Immature natural killer cell (primary cell): ENCODE results near the gene BRD9. TPM values are rescaled to one million over a fixed set of nuclear protein-coding genes. Genes with fewer than 3 reads are reported as not detected.
"Not testable (repeated sequence)": the region's sequence is repeated elsewhere in the genome, so short reads cannot be mapped to it uniquely, and the experiment has no call there.

ENCODE experiments used
- DNase-seq, 3 donors: peaks; one replicate each; pipeline ENCODE4 v3.0.0; 2022; ENCODE audit warnings: mixed read lengths in 1 of 3
- H3K27ac Mint-ChIP-seq, 6 donors: one replicate each; pipeline ENCODE4 v1.8.0; 2020; ENCODE audit warnings: mixed read lengths in 6 of 6, mild to moderate bottlenecking in 5 of 6, inconsistent platforms in 4 of 6, moderate library complexity in 3 of 6
- H3K27me3 Mint-ChIP-seq, 3 donors: one replicate each; pipeline ENCODE4 v1.8.0; 2020 to 2021; ENCODE audit warnings: low read depth in 3 of 3, mild to moderate bottlenecking in 3 of 3, mixed read lengths in 3 of 3, moderate library complexity in 3 of 3, inconsistent platforms in 1 of 3
- H3K36me3 Mint-ChIP-seq, 3 donors: one replicate each; pipeline ENCODE4 v1.8.0; 2020; ENCODE audit warnings: mixed read lengths in 3 of 3, inconsistent platforms in 2 of 3, mild to moderate bottlenecking in 2 of 3
- H3K4me1 Mint-ChIP-seq, 2 donors: one replicate each; pipeline ENCODE4 v1.8.0; 2020; ENCODE audit warnings: inconsistent platforms in 2 of 2, mild to moderate bottlenecking in 2 of 2, mixed read lengths in 2 of 2, moderate library complexity in 1 of 2
- H3K4me3 Mint-ChIP-seq, 5 donors: one replicate each; pipeline ENCODE4 v1.8.0; 2020; ENCODE audit warnings: mild to moderate bottlenecking in 5 of 5, mixed read lengths in 5 of 5, inconsistent platforms in 3 of 5, moderate library complexity in 3 of 5
- H3K9me3 Mint-ChIP-seq, 6 donors: one replicate each; pipeline ENCODE4 v1.8.0; 2020; ENCODE audit warnings: mild to moderate bottlenecking in 6 of 6, mixed read lengths in 6 of 6, inconsistent platforms in 4 of 6, moderate library complexity in 3 of 6
- polyA plus RNA-seq, 3 donors: library from polyadenylated mRNA; unstranded; fragments of 300-500 nt; fragmentation: Illumina TruSeq; gene quantifications; one replicate each; pipeline ENCODE4 v1.2.3, GENCODE V29; 2021

The BRD9 gene
- polyA plus RNA-seq, 3 donors from 2014 or later = 7.5 to 16.6 (median 16.4) TPM

DNA sequence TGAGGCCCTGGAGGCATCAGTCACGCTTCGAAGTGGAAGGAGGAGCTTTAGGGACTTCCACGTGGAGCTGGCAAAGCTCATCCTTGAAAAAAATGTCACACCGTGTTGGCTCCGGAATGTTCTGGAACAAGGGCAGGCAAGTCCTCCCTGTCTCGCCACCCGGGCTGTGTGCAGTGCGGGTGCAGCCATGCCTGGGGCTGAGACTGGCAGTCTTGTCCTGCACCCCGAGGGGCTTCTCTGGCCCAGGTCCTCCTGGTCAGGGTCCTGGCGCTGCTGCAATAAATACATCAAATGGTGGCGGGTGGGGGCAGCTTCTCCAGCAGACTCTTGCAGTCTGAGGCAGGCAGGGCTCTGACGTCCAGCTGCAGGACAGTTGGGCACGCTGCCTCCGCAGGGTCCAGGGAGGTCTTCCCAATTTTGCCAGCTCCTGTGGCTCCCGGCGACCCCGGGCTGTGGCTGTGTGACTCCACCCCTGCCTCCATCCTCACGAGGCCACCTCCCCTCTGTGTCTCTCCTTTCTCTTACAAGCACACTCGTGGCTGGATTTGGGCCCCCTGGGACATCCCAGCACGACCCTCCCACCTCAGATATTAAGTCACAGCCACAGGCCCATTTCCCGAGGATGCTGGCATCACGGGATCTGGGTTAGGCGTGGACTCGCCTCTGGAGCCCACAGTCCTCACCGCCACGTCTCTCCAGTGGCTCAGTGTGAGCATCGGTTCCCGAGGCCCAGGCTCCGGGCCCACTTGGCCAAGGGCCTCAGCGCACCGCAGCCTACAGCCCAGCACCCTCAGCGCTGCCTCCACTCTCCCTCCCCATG lies 50.0 kb downstream of the BRD9 start:
- H3K36me3 Mint-ChIP-seq, H3K9me3 Mint-ChIP-seq, H3K4me3 Mint-ChIP-seq, H3K27me3 Mint-ChIP-seq, H3K27ac Mint-ChIP-seq, DNase-seq, H3K4me1 Mint-ChIP-seq: not testable (repeated sequence)

- H3K27ac Mint-ChIP-seq, H3K4me3 Mint-ChIP-seq, H3K36me3 Mint-ChIP-seq, H3K9me3 Mint-ChIP-seq, H3K4me1 Mint-ChIP-seq, H3K27me3 Mint-ChIP-seq, DNase-seq: not testable (repeated sequence)
Observed at GRCh38 chr5:841531-842401, 50.8 kb downstream of the BRD9 start.

- not testable (repeated sequence) for DNase-seq, H3K4me1 Mint-ChIP-seq, H3K4me3 Mint-ChIP-seq, H3K36me3 Mint-ChIP-seq, H3K9me3 Mint-ChIP-seq, H3K27ac Mint-ChIP-seq, H3K27me3 Mint-ChIP-seq
Observed at GRCh38 chr5:840974-841435, 51.6 kb downstream of the BRD9 start.

DNA sequence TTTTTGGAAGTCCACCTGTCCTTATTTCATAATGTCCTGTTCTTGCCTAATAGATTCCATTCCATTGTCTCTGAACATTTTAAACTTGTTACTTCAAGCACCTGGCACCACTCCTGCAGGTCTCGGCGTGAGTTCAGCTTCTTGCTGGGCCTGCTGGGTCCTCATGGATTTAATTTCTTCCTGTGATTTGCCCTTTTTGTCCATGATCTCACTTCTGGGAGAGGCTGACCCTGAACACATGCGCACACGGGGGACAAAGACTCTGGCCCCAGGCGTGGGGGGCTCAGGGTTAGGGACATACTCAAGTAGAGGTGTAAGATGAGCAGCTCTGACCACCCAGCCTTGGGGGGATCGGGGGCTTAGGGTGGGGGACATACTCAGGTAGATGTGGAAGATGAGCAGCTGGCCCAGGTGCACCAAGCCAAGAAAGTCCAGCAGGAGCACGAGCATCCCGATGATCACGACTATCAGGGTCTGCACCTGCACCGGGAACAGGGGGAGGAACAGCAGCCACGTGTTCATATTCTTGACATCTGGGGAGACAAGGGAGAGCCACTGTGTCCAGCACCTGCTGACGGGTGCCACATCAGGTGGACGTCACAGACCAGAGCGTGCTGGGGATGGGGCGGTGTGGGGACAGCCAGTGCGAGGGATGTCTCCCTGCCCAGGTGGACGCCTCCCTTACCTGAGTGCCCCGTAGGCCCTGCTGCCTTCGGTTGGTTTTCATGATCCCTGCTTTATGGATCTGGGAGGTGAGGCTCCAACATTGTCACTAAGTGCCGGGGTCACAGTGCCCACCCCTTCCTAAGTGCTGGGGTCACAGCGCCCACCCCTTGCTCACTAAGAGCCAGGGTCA lies 52.3 kb downstream of the BRD9 start:
- H3K9me3 Mint-ChIP-seq, H3K27ac Mint-ChIP-seq, DNase-seq, H3K4me3 Mint-ChIP-seq, H3K4me1 Mint-ChIP-seq, H3K27me3 Mint-ChIP-seq, H3K36me3 Mint-ChIP-seq: not testable (repeated sequence)

GRCh38 chr5:838431-838851 lies 54.2 kb downstream of the BRD9 start:
- H3K27me3 Mint-ChIP-seq, H3K36me3 Mint-ChIP-seq, H3K9me3 Mint-ChIP-seq, DNase-seq, H3K4me1 Mint-ChIP-seq, H3K27ac Mint-ChIP-seq, H3K4me3 Mint-ChIP-seq: not testable (repeated sequence)

GRCh38 chr5:837621-838121 lies 54.9 kb downstream of the BRD9 start:
- H3K4me1 Mint-ChIP-seq, H3K27me3 Mint-ChIP-seq, DNase-seq, H3K36me3 Mint-ChIP-seq, H3K4me3 Mint-ChIP-seq, H3K9me3 Mint-ChIP-seq, H3K27ac Mint-ChIP-seq: not testable (repeated sequence)

- H3K9me3 Mint-ChIP-seq, H3K27me3 Mint-ChIP-seq, H3K4me3 Mint-ChIP-seq, H3K36me3 Mint-ChIP-seq, H3K27ac Mint-ChIP-seq, H3K4me1 Mint-ChIP-seq, DNase-seq: not testable (repeated sequence)
Observed at GRCh38 chr5:835933-836612, 56.5 kb downstream of the BRD9 start.

DNA sequence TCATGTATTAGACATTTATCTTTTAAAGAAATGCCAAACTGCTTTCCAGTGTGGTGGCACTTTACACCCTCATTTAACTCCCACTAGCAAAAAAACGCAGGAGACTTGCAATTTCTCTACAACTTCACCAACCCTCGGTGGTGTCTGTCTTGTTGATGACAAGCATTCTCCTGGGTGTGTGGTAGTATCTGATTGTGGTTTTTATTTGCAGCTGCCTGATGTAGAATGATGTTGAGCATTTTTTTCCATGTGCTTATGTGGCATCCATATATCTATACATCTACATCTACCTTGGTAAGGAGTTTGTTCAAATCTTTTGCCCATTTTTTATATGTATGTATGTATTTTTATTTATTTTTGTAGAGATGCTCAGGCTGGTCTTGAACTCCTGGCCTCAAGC lies 58.6 kb downstream of the BRD9 start:
- H3K4me3 Mint-ChIP-seq, H3K4me1 Mint-ChIP-seq, H3K36me3 Mint-ChIP-seq, H3K9me3 Mint-ChIP-seq, H3K27ac Mint-ChIP-seq, DNase-seq, H3K27me3 Mint-ChIP-seq: not testable (repeated sequence)

- H3K27ac Mint-ChIP-seq, H3K27me3 Mint-ChIP-seq, H3K36me3 Mint-ChIP-seq, DNase-seq, H3K9me3 Mint-ChIP-seq, H3K4me1 Mint-ChIP-seq, H3K4me3 Mint-ChIP-seq: not testable (repeated sequence)
Observed at GRCh38 chr5:828194-828593, 64.4 kb downstream of the BRD9 start.

- not testable (repeated sequence) for H3K4me1 Mint-ChIP-seq, DNase-seq, H3K36me3 Mint-ChIP-seq, H3K4me3 Mint-ChIP-seq, H3K27me3 Mint-ChIP-seq, H3K27ac Mint-ChIP-seq, H3K9me3 Mint-ChIP-seq
Observed at GRCh38 chr5:825544-825943, 67.1 kb downstream of the BRD9 start.

- H3K27me3 Mint-ChIP-seq = peaks cover 2 to 3% (median 3%) of the 10 kb centered on the region in 3 donors
- no peaks in the 10 kb centered on the region for H3K36me3 Mint-ChIP-seq
- H3K4me1 Mint-ChIP-seq = no peaks in the 10 kb centered on the region
- no peaks in the 10 kb centered on the region for H3K9me3 Mint-ChIP-seq
- no peak overlapping the region for H3K4me3 Mint-ChIP-seq
- no peak overlapping the region for H3K27ac Mint-ChIP-seq
- no peak for DNase-seq
Observed at GRCh38 chr5:821504-821903, 71.1 kb downstream of the BRD9 start.

DNA sequence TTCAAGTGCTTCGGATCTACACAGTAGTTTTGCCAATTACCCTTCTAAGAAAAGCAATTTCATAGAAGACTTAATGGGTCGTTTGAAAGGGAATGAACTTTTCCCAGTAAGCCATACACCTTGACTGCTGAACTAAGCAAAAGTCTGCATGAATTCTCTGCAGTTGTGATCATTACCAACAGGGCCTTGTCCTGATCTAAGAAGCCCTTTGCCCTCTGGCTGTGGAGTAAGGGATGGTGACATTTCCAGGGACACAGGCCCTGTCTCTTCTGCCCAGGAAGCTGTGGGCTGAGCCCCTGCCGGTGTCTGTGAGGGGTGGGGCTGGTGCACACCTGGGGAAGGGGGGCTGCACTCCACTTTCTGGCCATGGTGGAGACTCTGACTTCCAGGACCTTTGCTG lies 72.4 kb downstream of the BRD9 start:
- H3K27me3 Mint-ChIP-seq = peaks cover 2 to 4% (median 3%) of the 10 kb centered on the region in 3 donors
- H3K4me1 Mint-ChIP-seq = no peaks in the 10 kb centered on the region
- H3K4me3 Mint-ChIP-seq = no peak overlapping the region
- H3K27ac Mint-ChIP-seq = no peak overlapping the region
- no peaks in the 10 kb centered on the region for H3K36me3 Mint-ChIP-seq
- H3K9me3 Mint-ChIP-seq = peaks cover 0 to 7% (median 0%) of the 10 kb centered on the region in 6 donors
- DNase-seq = no peak

- Mint-ChIP-seq H3K9me3 (peaks cover 0 to 7% (median 0%) of the 10 kb centered on the region in 6 donors), H3K27me3 (peaks cover 0 to 3% (median 2%) of the 10 kb centered on the region in 3 donors), H3K27ac (no peak overlapping the region), H3K4me3 (no peak overlapping the region), H3K36me3 (no peaks in the 10 kb centered on the region), H3K4me1 (no peaks in the 10 kb centered on the region)
- no peak for DNase-seq
Observed at GRCh38 chr5:819078-819477, 73.5 kb downstream of the BRD9 start.
